Testis (tissue), 2 donors: Measurements from ENCODE around the gene PROB1.
"Not testable (repeated sequence)": the region's sequence is repeated elsewhere in the genome, so short reads cannot be mapped to it uniquely, and the experiment has no call there.

ENCODE experiments used
- POLR2A ChIP-seq: fragments of 450-650 bp; IDR thresholded peaks from one replicate; pipeline ENCODE4 v1.6.1; 2017; ENCODE audit warnings: antibody characterized with exemption, mild to moderate bottlenecking, moderate library complexity
- TF ChIP-seq, protein P1 (sequence below), 3 experiments: fragments of 450-650 bp in 2 of 3; fragments of 200-600 bp in 1 of 3; sonication (generic) in 1 of 3; IDR thresholded peaks; one replicate each; pipeline ENCODE4 v1.5.1; 2016 to 2019; ENCODE audit warnings: antibody characterized with exemption in 3 of 3, mild to moderate bottlenecking in 2 of 3, moderate library complexity in 1 of 3

DNA sequence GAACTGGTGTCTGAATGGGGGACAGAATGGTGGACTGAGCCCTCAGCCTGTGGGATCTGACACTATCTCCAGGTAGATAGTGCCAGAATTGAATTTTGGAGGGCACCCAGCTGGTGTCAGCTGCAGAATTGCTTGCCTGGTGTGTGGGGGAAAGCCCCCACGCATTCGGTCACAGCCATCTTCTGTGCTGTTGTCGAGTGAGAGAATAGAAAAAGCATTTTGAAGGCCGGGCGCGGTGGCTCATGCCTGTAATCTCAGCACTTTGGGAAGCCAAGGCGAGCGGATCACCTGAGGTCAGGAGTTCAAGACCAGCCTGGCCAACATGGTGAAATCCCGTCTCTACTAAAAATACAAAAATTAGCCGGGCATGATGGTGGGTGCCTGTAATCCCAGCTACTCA, 7.9 kb downstream of the PROB1 start:
- TF ChIP-seq, protein P1, sequence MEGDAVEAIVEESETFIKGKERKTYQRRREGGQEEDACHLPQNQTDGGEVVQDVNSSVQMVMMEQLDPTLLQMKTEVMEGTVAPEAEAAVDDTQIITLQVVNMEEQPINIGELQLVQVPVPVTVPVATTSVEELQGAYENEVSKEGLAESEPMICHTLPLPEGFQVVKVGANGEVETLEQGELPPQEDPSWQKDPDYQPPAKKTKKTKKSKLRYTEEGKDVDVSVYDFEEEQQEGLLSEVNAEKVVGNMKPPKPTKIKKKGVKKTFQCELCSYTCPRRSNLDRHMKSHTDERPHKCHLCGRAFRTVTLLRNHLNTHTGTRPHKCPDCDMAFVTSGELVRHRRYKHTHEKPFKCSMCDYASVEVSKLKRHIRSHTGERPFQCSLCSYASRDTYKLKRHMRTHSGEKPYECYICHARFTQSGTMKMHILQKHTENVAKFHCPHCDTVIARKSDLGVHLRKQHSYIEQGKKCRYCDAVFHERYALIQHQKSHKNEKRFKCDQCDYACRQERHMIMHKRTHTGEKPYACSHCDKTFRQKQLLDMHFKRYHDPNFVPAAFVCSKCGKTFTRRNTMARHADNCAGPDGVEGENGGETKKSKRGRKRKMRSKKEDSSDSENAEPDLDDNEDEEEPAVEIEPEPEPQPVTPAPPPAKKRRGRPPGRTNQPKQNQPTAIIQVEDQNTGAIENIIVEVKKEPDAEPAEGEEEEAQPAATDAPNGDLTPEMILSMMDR (IDR thresholded peaks at IDR 0.05), result not testable (repeated sequence)
- TF ChIP-seq POLR2A, result not testable (repeated sequence)
